Measurements from ENCODE around the gene BCAN.

Gene BCAN

GRCh38 chr1:156615946-156616345 is 26.0 kb upstream of the BCAN start:
- H3K9me3 ChIP-seq (ENCODE audit: control insufficient read depth in 2 of 2, low read length in 2 of 2), result no peaks in the 10 kb centered on the region
- H3K27me3 ChIP-seq (ENCODE audit: control insufficient read depth in 2 of 2, insufficient read depth in 2 of 2, low read length in 2 of 2), result peaks cover 19 to 20% of the 10 kb centered on the region in 2 donors
- no peak overlapping the region for H3K4me3 ChIP-seq (ENCODE audit: low read length in 2 of 2)
- H3K27ac ChIP-seq (ENCODE audit: low read depth in 2 of 2, low read length in 2 of 2), result peak overlapping the region; percentile 18 to 23
- H3K36me3 ChIP-seq (ENCODE audit: control insufficient read depth in 2 of 2, insufficient read depth in 2 of 2, low read length in 2 of 2), result no peaks in the 10 kb centered on the region
- H3K4me1 ChIP-seq (ENCODE audit: control insufficient read depth in 2 of 2, insufficient read depth in 2 of 2, low read length in 2 of 2), result no peaks in the 10 kb centered on the region
- H3K9ac ChIP-seq (ENCODE audit: low read depth in 1 of 2, low read length in 2 of 2), result peak overlapping the region in 1 of 2 donors; percentile 2

DNA sequence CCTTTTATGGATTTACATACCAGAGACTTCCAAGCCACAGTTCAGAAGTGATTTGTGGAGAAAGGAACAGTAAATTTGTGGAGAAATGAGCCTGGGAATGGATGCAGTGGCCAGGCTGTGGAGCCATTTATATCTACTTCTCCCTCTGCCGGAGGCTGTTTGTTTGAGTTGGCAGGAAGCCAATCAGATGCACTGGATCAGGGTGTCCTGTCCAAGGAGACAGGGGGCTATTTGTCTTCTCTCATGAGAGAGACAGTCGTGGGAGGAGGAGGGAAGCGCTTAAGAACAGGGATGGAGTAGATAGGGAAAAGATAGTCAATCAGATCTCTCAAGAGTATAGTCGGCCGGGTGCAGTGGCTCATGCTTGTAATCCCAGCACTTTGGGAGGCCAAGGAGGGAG is 25.5 kb upstream of the BCAN start:
- Histone ChIP-seq H3K27ac (ENCODE audit: low read depth in 2 of 2, low read length in 2 of 2) (peak overlapping the region in 1 of 2 donors; percentile 16), H3K27me3 (ENCODE audit: control insufficient read depth in 2 of 2, insufficient read depth in 2 of 2, low read length in 2 of 2) (peaks cover 19 to 20% of the 10 kb centered on the region in 2 donors), H3K9me3 (ENCODE audit: control insufficient read depth in 2 of 2, low read length in 2 of 2) (no peaks in the 10 kb centered on the region), H3K9ac (ENCODE audit: low read depth in 1 of 2, low read length in 2 of 2) (no peak overlapping the region), H3K36me3 (ENCODE audit: control insufficient read depth in 2 of 2, insufficient read depth in 2 of 2, low read length in 2 of 2) (no peaks in the 10 kb centered on the region), H3K4me3 (ENCODE audit: low read length in 2 of 2) (no peak overlapping the region), H3K4me1 (ENCODE audit: control insufficient read depth in 2 of 2, insufficient read depth in 2 of 2, low read length in 2 of 2) (no peaks in the 10 kb centered on the region)

DNA sequence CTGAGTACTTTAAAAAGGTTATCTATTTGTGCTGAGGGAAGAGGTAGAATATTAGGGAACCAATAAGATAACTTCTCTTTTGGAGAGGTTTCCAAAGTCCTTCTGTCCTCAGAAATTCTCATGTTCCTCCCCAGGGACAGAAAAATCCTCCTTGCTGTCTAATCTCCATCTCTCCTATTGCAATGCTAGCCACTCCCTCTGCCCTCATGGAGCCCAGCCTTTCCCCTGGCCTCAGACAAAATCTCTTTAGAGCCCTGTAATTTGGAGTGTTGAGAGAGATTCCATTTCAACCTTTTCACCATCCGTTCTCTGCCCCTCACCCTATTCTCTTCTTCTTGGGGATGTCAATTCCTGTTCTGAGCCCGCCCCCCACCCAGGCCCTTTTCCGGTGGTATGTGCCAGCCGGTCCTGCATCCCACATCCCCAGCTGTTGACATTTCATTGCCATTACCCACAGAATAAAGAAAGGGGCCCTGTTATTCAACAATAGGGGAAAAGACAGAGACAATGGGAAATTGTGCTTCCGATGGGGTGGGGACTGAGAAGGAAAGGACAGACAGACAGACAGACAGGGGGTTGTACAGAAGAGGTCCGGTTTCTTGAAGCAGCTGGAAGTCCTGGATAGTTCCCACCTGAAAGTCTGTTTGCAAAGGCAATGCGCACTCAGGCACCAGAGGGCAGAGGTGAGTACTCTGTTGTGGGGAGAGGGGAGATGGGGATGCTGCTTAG is 22.9 kb upstream of the BCAN start, which contains the start of gene HAPLN2:
Gene HAPLN2 (plus strand): TSS at position 563 of the 729 bp plus-strand sequence. CDS start 4,076 bp downstream, outside the sequence.
- Histone ChIP-seq H3K27me3 (ENCODE audit: control insufficient read depth in 2 of 2, insufficient read depth in 2 of 2, low read length in 2 of 2) (peaks cover 32 to 33% of the 10 kb centered on the region in 2 donors), H3K27ac (ENCODE audit: low read depth in 2 of 2, low read length in 2 of 2) (no peak within 1 kb of the TSS), H3K9ac (ENCODE audit: low read depth in 1 of 2, low read length in 2 of 2) (no peak within 1 kb of the TSS), H3K9me3 (ENCODE audit: control insufficient read depth in 2 of 2, low read length in 2 of 2) (no peaks in the 10 kb centered on the region), H3K4me3 (ENCODE audit: low read length in 2 of 2) (no peak within 1 kb of the TSS), H3K36me3 (ENCODE audit: control insufficient read depth in 2 of 2, insufficient read depth in 2 of 2, low read length in 2 of 2) (no peaks in the 10 kb centered on the region), H3K4me1 (ENCODE audit: control insufficient read depth in 2 of 2, insufficient read depth in 2 of 2, low read length in 2 of 2) (peaks cover 2% of the 10 kb centered on the region in 2 donors)

GRCh38 chr1:156619582-156619955 is 22.3 kb upstream of the BCAN start:
- peaks cover 36 to 37% of the 10 kb centered on the region in 2 donors for H3K27me3 ChIP-seq (ENCODE audit: control insufficient read depth in 2 of 2, insufficient read depth in 2 of 2, low read length in 2 of 2)

DNA sequence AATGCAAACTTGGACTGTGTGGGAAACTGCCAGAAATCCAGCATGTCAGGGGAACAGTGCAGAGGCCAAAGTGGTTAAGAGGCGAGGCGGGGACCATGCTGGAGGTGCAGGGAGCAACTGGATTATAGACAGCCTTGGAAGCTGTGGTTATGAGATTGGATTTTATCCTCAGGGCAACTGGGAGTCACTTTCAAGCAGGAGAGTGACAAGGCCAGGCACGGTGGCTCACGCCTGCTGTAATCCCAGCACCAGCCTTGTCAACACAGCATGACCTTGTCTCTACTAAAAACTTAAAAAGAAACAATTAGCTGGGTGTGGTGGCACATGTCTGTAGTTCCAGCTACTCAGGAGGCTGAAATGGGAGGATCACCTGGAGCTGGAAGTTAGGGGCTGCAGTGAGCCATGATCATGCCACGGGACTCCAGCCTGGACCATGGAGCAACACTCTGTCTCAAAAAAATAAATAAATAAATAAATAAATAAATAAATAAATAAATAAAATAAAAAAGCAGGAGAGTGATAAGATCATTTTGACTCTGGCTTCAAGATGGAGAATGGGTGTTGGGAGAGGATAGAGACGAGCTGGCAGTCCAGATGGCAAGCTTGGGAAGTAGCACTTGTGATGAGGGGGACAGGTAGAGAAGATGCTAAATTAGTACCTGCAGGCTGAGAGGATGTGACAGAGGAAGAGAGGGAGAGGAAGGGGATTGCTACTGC is 19.2 kb upstream of the BCAN start:
- no peak overlapping the region for H3K27ac ChIP-seq (ENCODE audit: low read depth in 2 of 2, low read length in 2 of 2)
- no peak overlapping the region for H3K4me3 ChIP-seq (ENCODE audit: low read length in 2 of 2)
- H3K9ac ChIP-seq (ENCODE audit: low read depth in 1 of 2, low read length in 2 of 2), result no peak overlapping the region
- no peaks in the 10 kb centered on the region for H3K36me3 ChIP-seq (ENCODE audit: control insufficient read depth in 2 of 2, insufficient read depth in 2 of 2, low read length in 2 of 2)
- H3K9me3 ChIP-seq (ENCODE audit: control insufficient read depth in 2 of 2, low read length in 2 of 2), result no peaks in the 10 kb centered on the region
- H3K4me1 ChIP-seq (ENCODE audit: control insufficient read depth in 2 of 2, insufficient read depth in 2 of 2, low read length in 2 of 2), result peaks cover 18 to 19% of the 10 kb centered on the region in 2 donors
- H3K27me3 ChIP-seq (ENCODE audit: control insufficient read depth in 2 of 2, insufficient read depth in 2 of 2, low read length in 2 of 2), result peaks cover 44 to 53% of the 10 kb centered on the region in 2 donors

More at GRCh38 chr1:156619582-156619955, 22.3 kb upstream of the BCAN start:
- Histone ChIP-seq H3K27ac (ENCODE audit: low read depth in 2 of 2, low read length in 2 of 2) (no peak overlapping the region), H3K4me1 (ENCODE audit: control insufficient read depth in 2 of 2, insufficient read depth in 2 of 2, low read length in 2 of 2) (peaks cover 7% of the 10 kb centered on the region in 2 donors), H3K36me3 (ENCODE audit: control insufficient read depth in 2 of 2, insufficient read depth in 2 of 2, low read length in 2 of 2) (no peaks in the 10 kb centered on the region), H3K4me3 (ENCODE audit: low read length in 2 of 2) (no peak overlapping the region), H3K9me3 (ENCODE audit: control insufficient read depth in 2 of 2, low read length in 2 of 2) (no peaks in the 10 kb centered on the region), H3K9ac (ENCODE audit: low read depth in 1 of 2, low read length in 2 of 2) (no peak overlapping the region)

DNA sequence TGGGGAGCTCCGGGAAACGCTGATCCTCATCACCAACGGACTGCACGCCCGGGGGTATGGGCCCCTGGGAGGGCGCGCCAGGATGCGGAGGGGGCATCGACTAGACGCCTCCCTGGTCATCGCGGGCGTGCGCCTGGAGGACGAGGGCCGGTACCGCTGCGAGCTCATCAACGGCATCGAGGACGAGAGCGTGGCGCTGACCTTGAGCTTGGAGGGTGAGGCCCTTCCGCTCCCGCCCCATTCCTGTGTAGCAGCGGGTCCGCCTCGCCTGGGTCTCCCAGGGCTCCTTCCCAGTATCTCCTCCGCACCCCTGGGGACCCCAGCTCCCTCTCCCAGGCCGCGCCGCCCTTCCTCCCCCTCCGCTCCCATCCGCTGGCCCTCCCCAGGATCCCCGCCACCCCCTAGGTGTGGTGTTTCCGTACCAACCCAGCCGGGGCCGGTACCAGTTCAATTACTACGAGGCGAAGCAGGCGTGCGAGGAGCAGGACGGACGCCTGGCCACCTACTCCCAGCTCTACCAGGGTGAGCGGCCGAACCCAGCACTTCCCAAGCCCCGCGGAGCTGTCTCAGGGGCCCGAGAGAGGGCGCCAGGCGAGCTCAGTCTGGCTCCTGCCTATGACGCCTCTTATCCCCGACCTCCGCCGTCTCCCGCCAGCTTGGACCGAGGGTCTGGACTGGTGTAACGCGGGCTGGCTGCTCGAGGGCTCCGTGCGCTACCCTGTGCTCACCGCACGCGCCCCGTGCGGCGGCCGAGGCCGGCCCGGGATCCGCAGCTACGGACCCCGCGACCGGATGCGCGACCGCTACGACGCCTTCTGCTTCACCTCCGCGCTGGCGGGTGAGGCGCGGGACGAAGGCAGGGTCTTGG is 17.7 kb upstream of the BCAN start:
- H3K9me3 ChIP-seq (ENCODE audit: control insufficient read depth in 2 of 2, low read length in 2 of 2), result no peaks in the 10 kb centered on the region
- H3K9ac ChIP-seq (ENCODE audit: low read depth in 1 of 2, low read length in 2 of 2), result no peak overlapping the region
- H3K27ac ChIP-seq (ENCODE audit: low read depth in 2 of 2, low read length in 2 of 2), result no peak overlapping the region
- H3K4me3 ChIP-seq (ENCODE audit: low read length in 2 of 2), result peak overlapping the region; percentile 28 to 44
- H3K4me1 ChIP-seq (ENCODE audit: control insufficient read depth in 2 of 2, insufficient read depth in 2 of 2, low read length in 2 of 2), result peaks cover 18 to 19% of the 10 kb centered on the region in 2 donors
- no peaks in the 10 kb centered on the region for H3K36me3 ChIP-seq (ENCODE audit: control insufficient read depth in 2 of 2, insufficient read depth in 2 of 2, low read length in 2 of 2)
- peaks cover 44 to 50% of the 10 kb centered on the region in 2 donors for H3K27me3 ChIP-seq (ENCODE audit: control insufficient read depth in 2 of 2, insufficient read depth in 2 of 2, low read length in 2 of 2)

- Histone ChIP-seq H3K9ac (ENCODE audit: low read depth in 1 of 2, low read length in 2 of 2) (no peak overlapping the region), H3K36me3 (ENCODE audit: control insufficient read depth in 2 of 2, insufficient read depth in 2 of 2, low read length in 2 of 2) (no peaks in the 10 kb centered on the region), H3K9me3 (ENCODE audit: control insufficient read depth in 2 of 2, low read length in 2 of 2) (no peaks in the 10 kb centered on the region), H3K4me3 (ENCODE audit: low read length in 2 of 2) (peak overlapping the region in 1 of 2 donors; percentile 44), H3K27me3 (ENCODE audit: control insufficient read depth in 2 of 2, insufficient read depth in 2 of 2, low read length in 2 of 2) (peaks cover 37 to 42% of the 10 kb centered on the region in 2 donors), H3K4me1 (ENCODE audit: control insufficient read depth in 2 of 2, insufficient read depth in 2 of 2, low read length in 2 of 2) (peaks cover 18 to 19% of the 10 kb centered on the region in 2 donors), H3K27ac (ENCODE audit: low read depth in 2 of 2, low read length in 2 of 2) (no peak overlapping the region)
Observed at GRCh38 chr1:156624814-156625435, 17.0 kb upstream of the BCAN start.

DNA sequence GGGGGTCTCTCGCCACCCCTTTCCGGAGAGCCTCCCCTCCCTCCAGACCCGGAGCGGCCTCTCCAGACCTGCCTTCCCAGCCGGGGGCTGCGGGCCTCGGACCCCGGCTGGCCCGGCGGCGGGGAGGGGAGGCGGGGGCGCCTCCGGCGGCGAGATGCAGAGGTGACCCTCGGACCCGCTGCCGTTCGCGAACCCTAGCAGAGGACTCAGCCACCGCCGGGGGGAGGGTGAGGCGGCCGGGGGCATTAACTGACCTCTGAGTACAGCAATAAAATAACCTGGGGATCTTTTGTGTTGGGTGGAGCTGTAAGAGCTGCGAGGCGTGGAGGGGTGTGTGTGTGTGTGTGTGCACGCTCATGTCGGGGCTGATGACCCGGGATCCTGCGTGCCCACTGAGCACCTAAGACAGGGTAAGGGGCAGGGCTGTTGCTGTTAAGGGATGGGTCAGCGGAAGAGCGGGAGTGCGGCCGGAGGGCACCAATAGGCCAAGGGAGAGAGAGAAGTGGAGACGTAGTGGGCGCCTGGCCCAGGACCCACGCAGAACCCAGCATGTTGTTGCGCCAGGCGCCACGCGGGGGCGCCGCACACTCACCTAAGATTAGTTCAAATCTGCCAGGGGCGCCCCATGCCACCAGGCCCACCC is 16.4 kb upstream of the BCAN start:
- no peaks in the 10 kb centered on the region for H3K36me3 ChIP-seq (ENCODE audit: control insufficient read depth in 2 of 2, insufficient read depth in 2 of 2, low read length in 2 of 2)
- peaks cover 35 to 39% of the 10 kb centered on the region in 2 donors for H3K27me3 ChIP-seq (ENCODE audit: control insufficient read depth in 2 of 2, insufficient read depth in 2 of 2, low read length in 2 of 2)
- H3K27ac ChIP-seq (ENCODE audit: low read depth in 2 of 2, low read length in 2 of 2), result no peak overlapping the region
- no peaks in the 10 kb centered on the region for H3K9me3 ChIP-seq (ENCODE audit: control insufficient read depth in 2 of 2, low read length in 2 of 2)
- peaks cover 18 to 19% of the 10 kb centered on the region in 2 donors for H3K4me1 ChIP-seq (ENCODE audit: control insufficient read depth in 2 of 2, insufficient read depth in 2 of 2, low read length in 2 of 2)
- peak overlapping the region in 1 of 2 donors; percentile 18 for H3K4me3 ChIP-seq (ENCODE audit: low read length in 2 of 2)
- H3K9ac ChIP-seq (ENCODE audit: low read depth in 1 of 2, low read length in 2 of 2), result peak overlapping the region in 1 of 2 donors; percentile 19

DNA sequence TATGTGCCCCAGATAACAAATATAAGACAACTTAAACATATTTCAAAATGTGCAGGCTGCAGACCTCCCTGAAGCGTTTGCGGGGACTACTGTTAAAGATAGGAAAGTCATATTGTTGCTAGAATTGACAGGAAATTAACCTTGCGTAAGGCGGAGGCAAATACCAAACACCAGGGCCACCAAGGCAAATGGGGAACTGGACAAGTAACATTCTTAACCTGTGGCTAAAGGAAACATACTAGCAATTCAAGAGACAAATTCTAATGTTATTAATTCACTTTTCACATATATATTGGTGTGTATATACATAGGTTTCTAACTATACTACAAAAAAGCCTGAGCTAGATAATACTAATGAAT is 15.9 kb upstream of the BCAN start:
- H3K36me3 ChIP-seq (ENCODE audit: control insufficient read depth in 2 of 2, insufficient read depth in 2 of 2, low read length in 2 of 2), result no peaks in the 10 kb centered on the region
- H3K4me1 ChIP-seq (ENCODE audit: control insufficient read depth in 2 of 2, insufficient read depth in 2 of 2, low read length in 2 of 2), result peaks cover 18 to 19% of the 10 kb centered on the region in 2 donors
- H3K9me3 ChIP-seq (ENCODE audit: control insufficient read depth in 2 of 2, low read length in 2 of 2), result no peaks in the 10 kb centered on the region
- no peak overlapping the region for H3K4me3 ChIP-seq (ENCODE audit: low read length in 2 of 2)
- no peak overlapping the region for H3K9ac ChIP-seq (ENCODE audit: low read depth in 1 of 2, low read length in 2 of 2)
- no peak overlapping the region for H3K27ac ChIP-seq (ENCODE audit: low read depth in 2 of 2, low read length in 2 of 2)
- peaks cover 32 to 39% of the 10 kb centered on the region in 2 donors for H3K27me3 ChIP-seq (ENCODE audit: control insufficient read depth in 2 of 2, insufficient read depth in 2 of 2, low read length in 2 of 2)
